K562 (cell line): Measurements from ENCODE around the gene ITPR1. TPM values are rescaled to one million over a fixed set of nuclear protein-coding genes. Genes with fewer than 3 reads are reported as not detected.

ENCODE experiments used
- ATAC-seq: fragments of 200-7000 bp; cut with Tn5 transposase; 3 replicates; pipeline ENCODE4 v1.9.1; 2020; ENCODE audit warnings: moderate library complexity
- BruUV-seq: library from RNA; stranded (reverse); fragments of 400-500 nt; replicated peaks from 2 replicates; lab custom pipeline; 2021; lab: Mats Ljungman, UMichigan
- CTCF ChIA-PET: fragments of 300-600 bp; formaldehyde crosslinking; extraction: SDS; loops from one replicate; lab custom pipeline; 2021; ENCODE audit warnings: low intra/inter-chr PET ratio; lab: Yijun Ruan, JAX
- POLR2A ChIA-PET: fragments of 300-600, 350-650 bp; sonication (Branson Sonifier 250); formaldehyde crosslinking; extraction: SDS; loops from one replicate; lab custom pipeline; 2021; ENCODE audit warnings: antibody characterized with exemption, inconsistent platforms; lab: Yijun Ruan, JAX
- DNase-seq, 4 experiments: peaks; one replicate each; pipeline versions ENCODE4 v3.0.0 to v3.0.0-alpha.2; 2011 to 2018; ENCODE audit warnings: low spot score in 3 of 4, mixed read lengths in 3 of 4; ENCODE audit errors: extremely low read depth in 1 of 4
- FAIRE-seq: peaks from 2 replicates; lab custom pipeline; 2011; peaks lifted over from hg19 to GRCh38; lab: Jason Lieb, UNC
- H2AFZ ChIP-seq: 2 replicates; pipeline ENCODE4 v1.6.0; 2011; ENCODE audit warnings: low read depth, low read length, control low read depth, inconsistent platforms
- H3K27ac ChIP-seq: fragments of 200-600 bp; 3 replicates; pipeline ENCODE4 v1.8.0; 2011; ENCODE audit warnings: low read depth, mild to moderate bottlenecking, control low read depth, inconsistent platforms, low read length, moderate library complexity, mixed read lengths; ENCODE audit errors: extremely low read depth
- H3K27me3 ChIP-seq, 2 experiments: fragments of 300-600 bp in 1 of 2; 2 replicates in 1 of 2; 3 replicates in 1 of 2; pipeline versions ENCODE4 v1.6.0 to v1.8.0; 2011; ENCODE audit warnings: inconsistent platforms in 2 of 2, low read length in 2 of 2, mild to moderate bottlenecking in 1 of 2, mixed read lengths in 1 of 2, moderate library complexity in 1 of 2; ENCODE audit not compliant: control insufficient read depth in 2 of 2, insufficient read depth in 2 of 2
- H3K36me3 ChIP-seq: fragments of 300-600 bp; 3 replicates; pipeline ENCODE4 v1.8.0; 2011; ENCODE audit warnings: mild to moderate bottlenecking, low read length, inconsistent platforms; ENCODE audit not compliant: control insufficient read depth, insufficient read depth
- H3K4me1 ChIP-seq, 2 experiments: fragments of 200-600 bp in 1 of 2; replicated peaks in 1 of 2; 2 replicates in 1 of 2; 3 replicates in 1 of 2; pipeline versions ENCODE4 v1.5.1 to v1.8.0; 2011; ENCODE audit warnings: inconsistent platforms in 2 of 2, low read length in 2 of 2, mild to moderate bottlenecking in 1 of 2, mixed read lengths in 1 of 2, moderate library complexity in 1 of 2; ENCODE audit not compliant: control insufficient read depth in 2 of 2, insufficient read depth in 2 of 2
- H3K4me2 ChIP-seq: 2 replicates; pipeline ENCODE4 v1.6.1; 2011; ENCODE audit warnings: low read length, control low read depth, inconsistent platforms, mixed read lengths; ENCODE audit not compliant: insufficient read depth
- H3K4me3 ChIP-seq: fragments of 200-600 bp; sonication (generic), shearing (Covaris generic); 2 replicates; pipeline ENCODE4 v1.5.1; 2016; ENCODE audit warnings: control low read depth, inconsistent platforms
- H3K79me2 ChIP-seq: fragments of 200-600 bp; 3 replicates; pipeline ENCODE4 v1.8.0; 2011; ENCODE audit warnings: low read length, inconsistent platforms; ENCODE audit not compliant: control insufficient read depth, insufficient read depth
- H3K9ac ChIP-seq, 2 experiments: 2 replicates each; pipeline versions ENCODE4 v1.6.0 to v1.6.1; 2011; ENCODE audit warnings: low read depth in 2 of 2, low read length in 2 of 2, control low read depth in 1 of 2, inconsistent platforms in 1 of 2, mild to moderate bottlenecking in 1 of 2, mixed read lengths in 1 of 2; ENCODE audit not compliant: insufficient read depth in 1 of 2
- H3K9me1 ChIP-seq: one replicate; pipeline ENCODE4 v1.6.0; 2011; ENCODE audit warnings: inconsistent platforms, mild to moderate bottlenecking, low read length, moderate library complexity; ENCODE audit not compliant: control insufficient read depth, insufficient read depth
- H3K9me3 ChIP-seq: replicated peaks from 2 replicates; pipeline ENCODE4 v1.5.1; 2011; ENCODE audit warnings: low read depth, low read length, inconsistent platforms; ENCODE audit not compliant: control insufficient read depth, insufficient read depth
- H4K20me1 ChIP-seq: replicated peaks from 2 replicates; pipeline ENCODE4 v1.6.1; 2011; ENCODE audit warnings: low read length, inconsistent platforms, mixed read lengths; ENCODE audit not compliant: control insufficient read depth, insufficient read depth
- E2F3 ChIP-seq: fragments of 250-450 bp; sonication (Bioruptor Pico); IDR thresholded peaks from 2 replicates; pipeline ENCODE4 v1.4.0; 2020; ENCODE audit warnings: mild to moderate bottlenecking
- GATAD2A ChIP-seq: fragments of 450-650 bp; IDR thresholded peaks from 2 replicates; pipeline ENCODE4 v1.6.1; 2017
- ILK ChIP-seq: fragments of 450-650 bp; IDR thresholded peaks from 2 replicates; pipeline ENCODE4 v1.6.1; 2016; ENCODE audit warnings: missing genetic modification characterization, low read depth, mild to moderate bottlenecking, missing compliant biosample characterization, moderate library complexity, borderline replicate concordance
- IRF2 ChIP-seq: sonication (generic); formaldehyde crosslinking; IDR thresholded peaks from 2 replicates; pipeline ENCODE4 v1.8.1; 2022; ENCODE audit warnings: mild to moderate bottlenecking, missing genetic modification reagents
- KLF13 ChIP-seq: fragments of 450-650 bp; IDR thresholded peaks from 2 replicates; pipeline ENCODE4 v1.6.1; 2016; ENCODE audit warnings: missing genetic modification characterization, low read depth, mild to moderate bottlenecking, missing compliant biosample characterization, moderate library complexity, borderline replicate concordance
- LCOR ChIP-seq: sonication (generic); formaldehyde crosslinking; IDR thresholded peaks from 2 replicates; pipeline ENCODE4 v1.8.0; 2022; ENCODE audit warnings: mild to moderate bottlenecking, missing genetic modification reagents
- MITF ChIP-seq: IDR thresholded peaks from 2 replicates; pipeline ENCODE4 v1.6.1; 2014; ENCODE audit warnings: antibody characterized with exemption
- NR4A1 ChIP-seq, 2 experiments: fragments of 250-450 bp in 1 of 2; fragments of 450-650 bp in 1 of 2; sonication (Bioruptor Pico) in 1 of 2; IDR thresholded peaks; 2 replicates each; pipeline versions ENCODE4 v1.4.0 to v1.6.1; 2016 to 2020; ENCODE audit warnings: mild to moderate bottlenecking in 2 of 2, missing compliant biosample characterization in 1 of 2, missing genetic modification characterization in 1 of 2, moderate library complexity in 1 of 2
- SNIP1 ChIP-seq: fragments of 450-650 bp; IDR thresholded peaks from 2 replicates; pipeline ENCODE4 v1.7.1; 2017; ENCODE audit warnings: low read depth, mild to moderate bottlenecking
- TAF9B ChIP-seq: fragments of 450-650 bp; IDR thresholded peaks from 2 replicates; pipeline ENCODE4 v1.6.1; 2018; ENCODE audit warnings: mild to moderate bottlenecking; ENCODE audit not compliant: partially characterized antibody
- TFE3 ChIP-seq: fragments of 450-650 bp; formaldehyde crosslinking; IDR thresholded peaks from 2 replicates; pipeline ENCODE4 v1.4.0; 2020; ENCODE audit warnings: mild to moderate bottlenecking, mixed read lengths
- ZNF282 ChIP-seq: sonication (generic); formaldehyde crosslinking; IDR thresholded peaks from 2 replicates; pipeline ENCODE4 v1.8.1; 2023; ENCODE audit warnings: missing genetic modification reagents
- ZNF324 ChIP-seq: fragments of 250-450 bp; sonication (Bioruptor Pico); IDR thresholded peaks from 2 replicates; pipeline ENCODE4 v1.4.0; 2020; ENCODE audit warnings: mild to moderate bottlenecking
- ZNF431 ChIP-seq: sonication (generic); formaldehyde crosslinking; IDR thresholded peaks from 2 replicates; pipeline ENCODE4 v1.8.0; 2022; ENCODE audit warnings: mild to moderate bottlenecking, missing genetic modification reagents
- ZNF512 ChIP-seq: IDR thresholded peaks from 2 replicates; pipeline ENCODE4 v1.6.1; 2016; ENCODE audit warnings: missing genetic modification characterization, missing compliant biosample characterization
- WGBS: fragments of 100-300 bp; shearing (Covaris generic); methylation state at CpG from one replicate; pipeline ENCODE4 v1.1.6; 2016; ENCODE audit warnings: low coverage, mixed read lengths; ENCODE audit not compliant: insufficient coverage; ENCODE audit errors: missing lambda C conversion rate; 5-methylcytosine and 5-hydroxymethylcytosine counted together
- in situ Hi-C: fragments of 300-500 bp; cut with MboI; formaldehyde crosslinking; loops from 4 replicates; pipeline ENCODE4 v1.15.0; 2018; ENCODE audit warnings: inconsistent platforms, mixed read lengths
- intact Hi-C: fragments of 100-400 bp; cut with micrococcal nuclease; formaldehyde crosslinking; loops from 2 replicates; pipeline ENCODE4 v1.14.2; 2022
- polyA plus RNA-seq, 8 experiments: library from polyadenylated mRNA; depleted of rRNA in 4 of 8; stranded (reverse) in 5 of 8; unstranded in 3 of 8; fragments of >200 nt; fragmentation: Nextera tagmentation in 2 of 8; fragmentation: Illumina TruSeq in 1 of 8; extraction: Ambion mirVana in 2 of 8; extraction: Trizol in 1 of 8; gene quantifications; 2 replicates each; pipeline versions ENCODE4 v1.2.1 to v1.2.3, GENCODE V29; 2011 to 2014; ENCODE audit warnings: inconsistent platforms in 1 of 8, missing spikeins in 1 of 8
- total RNA-seq, 7 experiments: library from RNA; depleted of rRNA in 6 of 7; stranded (reverse); fragments of >200 nt in 6 of 7; fragmentation: Illumina TruSeq in 2 of 7; extraction: Trizol in 2 of 7; gene quantifications; 2 replicates each; pipeline versions ENCODE4 v1.2.1 to v1.2.3, GENCODE V29; 2011 to 2021; ENCODE audit warnings: low replicate concordance in 1 of 7

ITPR1 gene
- total and polyA plus RNA-seq, 9 of the 15 experiments (the other 6 are each of a cell fraction or from before 2014, with no cell fraction given), result 22.4 to 40.0 (median 27.4) TPM

- TF ChIP-seq MITF, result no peak
- TF ChIP-seq E2F3 (CRISPR knock-in tag), result peak; percentile 68; the same call in 1 of the 2 replicates
These were observed 321.9 kb downstream of the ITPR1 start (continued) for GRCh38 chr3:4814904-4815574.

GRCh38 chr3:4816306-4816705, 323.2 kb downstream of the ITPR1 start:
- Histone ChIP-seq H4K20me1 (no peaks in the 10 kb centered on the region), H3K9me1 (no peaks in the 10 kb centered on the region), H3K4me1 (peaks cover 22 to 77% of the 10 kb centered on the region in 2 experiments), H3K36me3 (peaks cover 55% of the 10 kb centered on the region), H3K79me2 (peaks cover 63% of the 10 kb centered on the region), H3K4me3 (peak overlapping the region; percentile 39), H3K4me2 (peak overlapping the region; percentile 96), H2AFZ (peak overlapping the region; percentile 69), H3K9ac (peak overlapping the region; percentile 79 to 85; a peak in 3 of 4 replicates), H3K9me3 (no peaks in the 10 kb centered on the region), H3K27ac (peak overlapping the region; percentile 93), H3K27me3 (no peaks in the 10 kb centered on the region)
- DNase-seq (no peak), FAIRE-seq (no peak), ATAC-seq (no peak)
- BruUV-seq, result no TSS peak
- 29% methylated on average over 7 of the region's 7 CpGs for WGBS
- in situ Hi-C loops, result loop anchor here (5.0 kb wide), 1 partner anchor 161 kb away; the partner anchor contains the start of gene BHLHE40
- ChIA-PET CTCF (no interaction called here), POLR2A (interaction anchor here (0.7 to 4.9 kb wide), 8 partner anchors 10 to 342 kb away, joined by 3 to 61 read pairs (median 3); no protein-coding TSS in a partner anchor)
- intact Hi-C loops, result no loop called here
- TF ChIP-seq NR4A1 (CRISPR knock-in tag; IDR thresholded peaks at IDR 0.05) (no peak), NR4A1 (tag; IDR thresholded peaks at IDR 0.05) (peak; percentile 53; the same call in 1 of the 2 replicates), IRF2 (CRISPR knock-in tag) (no peak), ZNF282 (no peak), ZNF512 (tag) (no peak), TFE3 (CRISPR knock-in tag) (no peak), KLF13 (tag) (no peak), ZNF431 (no peak), LCOR (no peak), ZNF324 (no peak), ILK (tag) (no peak), TAF9B (no peak), SNIP1 (no peak), GATAD2A (peak; percentile 23; the same call in 1 of the 2 replicates)
